ENCODE measurements around the gene ABLIM2. TPM values are rescaled to one million over a fixed set of nuclear protein-coding genes. Genes with fewer than 3 reads are reported as not detected.

ABLIM2 gene
- total and polyA plus RNA-seq, 2 donors (not counting 1 experiment from before 2014, with no cell fraction given), result 3.3 to 79.0 TPM

DNA sequence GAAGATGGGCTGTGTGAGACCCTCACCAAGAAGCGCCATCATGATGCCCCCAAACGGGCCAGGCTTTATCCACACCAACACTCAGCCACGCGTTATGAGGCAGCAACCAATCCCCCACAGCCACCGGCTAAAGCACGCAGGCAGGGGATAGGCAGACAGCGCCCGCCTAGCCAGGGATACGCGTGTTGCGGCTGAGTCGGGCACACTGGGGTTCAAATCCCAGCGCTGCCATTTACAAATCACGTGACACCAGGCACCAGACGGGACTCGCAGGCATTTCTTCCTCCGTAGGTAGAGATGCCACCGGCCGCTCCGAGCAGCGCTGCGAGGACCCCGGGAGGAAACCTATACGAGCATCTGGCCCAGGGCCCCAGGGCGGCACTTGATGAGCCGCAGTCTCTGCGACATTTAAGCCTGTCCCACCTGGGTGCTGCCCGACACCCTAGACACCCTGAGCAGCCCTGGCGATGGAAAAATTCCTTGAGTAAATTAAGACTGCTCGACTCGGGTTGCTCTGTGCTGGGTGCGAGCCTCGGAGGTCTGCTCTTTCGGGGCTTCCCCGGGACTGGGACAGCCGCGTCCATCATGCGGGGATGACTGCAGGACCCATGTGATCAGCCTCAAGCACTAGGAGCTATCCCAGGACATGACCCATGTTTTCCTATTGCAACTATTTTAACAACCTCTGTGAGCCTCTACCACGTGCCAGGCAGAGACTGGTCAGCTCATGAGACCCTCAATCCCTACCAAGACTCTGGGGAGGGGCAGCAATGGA is 6.3 kb downstream of the ABLIM2 start:
- Histone ChIP-seq H3K4me2 (replicated peaks; ENCODE audit: low read depth, low read length, poor library complexity, severe bottlenecking) (no peak overlapping the region), H2AFZ (ENCODE audit: insufficient read depth, low read depth, low read length, poor library complexity, severe bottlenecking) (no peak overlapping the region), H3K36me3 (replicated peaks in 1 of 2; ENCODE audit: control extremely low read depth in 1 of 2, control insufficient read depth in 1 of 2, extremely low read depth in 1 of 2, insufficient read depth in 2 of 2, low read length in 1 of 2) (no peaks in the 10 kb centered on the region), H3K9me3 (ENCODE audit: control extremely low read depth in 1 of 3, control insufficient read depth in 2 of 3, insufficient read depth in 1 of 3, low read length in 2 of 3) (no peaks in the 10 kb centered on the region), H3K4me1 (ENCODE audit: control insufficient read depth in 2 of 2, insufficient read depth in 2 of 2, low read length in 2 of 2) (peaks cover 0 to under 1% of the 10 kb centered on the region in 2 donors), H3K27ac (ENCODE audit: low read length in 2 of 2) (no peak overlapping the region), H3K4me3 (ENCODE audit: control extremely low read depth in 1 of 5, extremely low read depth in 1 of 5, insufficient read depth in 1 of 5, low read depth in 2 of 5, low read length in 4 of 5) (no peak overlapping the region), H3K27me3 (replicated peaks in 1 of 4; ENCODE audit: control extremely low read depth in 1 of 4, control insufficient read depth in 3 of 4, insufficient read depth in 4 of 4, low read length in 3 of 4) (peaks cover 0 to 5% (median 2%) of the 10 kb centered on the region in 4 experiments), H3K79me2 (ENCODE audit: control insufficient read depth, insufficient read depth, low read length) (no peaks in the 10 kb centered on the region), H3K9ac (ENCODE audit: low read length) (no peak overlapping the region), H4K20me1 (ENCODE audit: control insufficient read depth, insufficient read depth, low read length, poor library complexity, severe bottlenecking) (no peaks in the 10 kb centered on the region)
- ChIA-PET CTCF (no interaction called here), POLR2A (no interaction called here)
- ATAC-seq (ENCODE audit: low read depth) (no peak), DNase-seq (no peak)
- Mint-ChIP-seq H3K9me3 (ENCODE audit: insufficient read depth) (no peaks in the 10 kb centered on the region), H3K27ac (no peak overlapping the region), H3K27me3 (peaks cover 11% of the 10 kb centered on the region), H3K4me3 (no peak overlapping the region), H3K4me1 (peaks cover 7% of the 10 kb centered on the region)
- intact Hi-C loops (cut with micrococcal nuclease), result no loop called here
- WGBS (ENCODE audit: insufficient coverage), result 92% methylated on average over 35 of the region's 39 CpGs
- TF ChIP-seq, protein P1, sequence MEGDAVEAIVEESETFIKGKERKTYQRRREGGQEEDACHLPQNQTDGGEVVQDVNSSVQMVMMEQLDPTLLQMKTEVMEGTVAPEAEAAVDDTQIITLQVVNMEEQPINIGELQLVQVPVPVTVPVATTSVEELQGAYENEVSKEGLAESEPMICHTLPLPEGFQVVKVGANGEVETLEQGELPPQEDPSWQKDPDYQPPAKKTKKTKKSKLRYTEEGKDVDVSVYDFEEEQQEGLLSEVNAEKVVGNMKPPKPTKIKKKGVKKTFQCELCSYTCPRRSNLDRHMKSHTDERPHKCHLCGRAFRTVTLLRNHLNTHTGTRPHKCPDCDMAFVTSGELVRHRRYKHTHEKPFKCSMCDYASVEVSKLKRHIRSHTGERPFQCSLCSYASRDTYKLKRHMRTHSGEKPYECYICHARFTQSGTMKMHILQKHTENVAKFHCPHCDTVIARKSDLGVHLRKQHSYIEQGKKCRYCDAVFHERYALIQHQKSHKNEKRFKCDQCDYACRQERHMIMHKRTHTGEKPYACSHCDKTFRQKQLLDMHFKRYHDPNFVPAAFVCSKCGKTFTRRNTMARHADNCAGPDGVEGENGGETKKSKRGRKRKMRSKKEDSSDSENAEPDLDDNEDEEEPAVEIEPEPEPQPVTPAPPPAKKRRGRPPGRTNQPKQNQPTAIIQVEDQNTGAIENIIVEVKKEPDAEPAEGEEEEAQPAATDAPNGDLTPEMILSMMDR (IDR thresholded peaks at IDR 0.05), result no peak
- no peak for TF ChIP-seq EZH2 (IDR thresholded peaks at IDR 0.05; ENCODE audit: borderline replicate concordance, insufficient read depth, low read depth, low read length, poor library complexity, severe bottlenecking)

DNA sequence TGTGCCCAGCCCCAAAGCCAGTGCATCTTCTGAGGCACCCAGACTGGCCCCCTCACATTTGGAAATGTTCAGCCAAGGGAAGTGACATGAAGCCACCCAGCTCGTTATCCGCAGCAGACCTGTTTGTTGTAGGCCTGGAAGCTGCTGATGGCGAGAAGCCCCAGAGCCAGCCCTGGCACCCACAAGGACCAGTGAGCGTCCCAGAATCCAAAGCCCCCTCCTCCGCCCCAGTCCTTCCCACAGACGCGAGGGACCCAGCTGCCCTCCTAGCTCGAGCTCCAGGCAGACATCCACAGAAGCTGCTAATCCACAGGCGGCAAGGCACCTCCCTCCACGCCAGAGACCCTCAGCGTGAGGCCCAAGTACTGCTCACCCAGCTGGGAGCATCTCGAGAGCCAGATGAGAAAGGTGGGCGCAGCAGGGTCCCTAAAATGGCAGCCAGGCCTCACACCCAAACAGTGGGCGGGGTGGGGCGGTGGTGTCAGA is 7.4 kb downstream of the ABLIM2 start:
- no peaks in the 10 kb centered on the region for H3K9me3 Mint-ChIP-seq (ENCODE audit: insufficient read depth)

More for the DNA sequence above, 7.4 kb downstream of the ABLIM2 start:
- no peak overlapping the region for H3K9ac ChIP-seq (ENCODE audit: low read length)
- Mint-ChIP-seq H3K4me3 (no peak overlapping the region), H3K27ac (no peak overlapping the region), H3K27me3 (peaks cover 9% of the 10 kb centered on the region), H3K4me1 (peaks cover 5% of the 10 kb centered on the region)
- H4K20me1 ChIP-seq (ENCODE audit: control insufficient read depth, insufficient read depth, low read length, poor library complexity, severe bottlenecking), result no peaks in the 10 kb centered on the region
- CTCF ChIA-PET, result interaction anchor here (1.2 to 1.9 kb wide), 2 partner anchors 8 to 26 kb away, joined by 3 to 5 read pairs; partner anchors contain the start of gene ABLIM2
- peaks cover 0 to 4% (median 0%) of the 10 kb centered on the region in 4 experiments for H3K27me3 ChIP-seq (replicated peaks in 1 of 4; ENCODE audit: control extremely low read depth in 1 of 4, control insufficient read depth in 3 of 4, insufficient read depth in 4 of 4, low read length in 3 of 4)
- H3K4me1 ChIP-seq (ENCODE audit: control insufficient read depth in 2 of 2, insufficient read depth in 2 of 2, low read length in 2 of 2), result no peaks in the 10 kb centered on the region
- intact Hi-C loops (cut with micrococcal nuclease), result no loop called here
- ATAC-seq (ENCODE audit: low read depth) (no peak), DNase-seq (no peak)
- H3K36me3 ChIP-seq (replicated peaks in 1 of 2; ENCODE audit: control extremely low read depth in 1 of 2, control insufficient read depth in 1 of 2, extremely low read depth in 1 of 2, insufficient read depth in 2 of 2, low read length in 1 of 2), result no peaks in the 10 kb centered on the region
- POLR2A ChIA-PET, result interaction anchor here (1.4 kb wide), 1 partner anchor 48 kb away, joined by 3 read pairs; the partner anchor contains the start of gene SH3TC1
- H3K27ac ChIP-seq (ENCODE audit: low read length in 2 of 2), result no peak overlapping the region
- H2AFZ ChIP-seq (ENCODE audit: insufficient read depth, low read depth, low read length, poor library complexity, severe bottlenecking), result no peak overlapping the region
- H3K79me2 ChIP-seq (ENCODE audit: control insufficient read depth, insufficient read depth, low read length), result no peaks in the 10 kb centered on the region
- no peaks in the 10 kb centered on the region for H3K9me3 ChIP-seq (ENCODE audit: control extremely low read depth in 1 of 3, control insufficient read depth in 2 of 3, insufficient read depth in 1 of 3, low read length in 2 of 3)
- TF ChIP-seq, protein P1 (IDR thresholded peaks at IDR 0.05), result no peak
- TF ChIP-seq EZH2 (IDR thresholded peaks at IDR 0.05; ENCODE audit: borderline replicate concordance, insufficient read depth, low read depth, low read length, poor library complexity, severe bottlenecking), result no peak
- H3K4me3 ChIP-seq (ENCODE audit: control extremely low read depth in 1 of 5, extremely low read depth in 1 of 5, insufficient read depth in 1 of 5, low read depth in 2 of 5, low read length in 4 of 5), result no peak overlapping the region
- H3K4me2 ChIP-seq (replicated peaks; ENCODE audit: low read depth, low read length, poor library complexity, severe bottlenecking), result no peak overlapping the region
- 93% methylated on average over 15 of the region's 15 CpGs for WGBS (ENCODE audit: insufficient coverage)
